HG02623 (cell line): ENCODE measurements around the gene OCA2.
"Not testable (repeated sequence)": the region's sequence is repeated elsewhere in the genome, so short reads cannot be mapped to it uniquely, and the experiment has no call there.

ENCODE experiments used
- ATAC-seq: cut with Tn5 transposase; IDR thresholded peaks from one replicate; pipeline ENCODE4 v1.9.1; 2021; ENCODE audit warnings: moderate library complexity; ENCODE audit not compliant: unreplicated experiment

The OCA2 gene

DNA sequence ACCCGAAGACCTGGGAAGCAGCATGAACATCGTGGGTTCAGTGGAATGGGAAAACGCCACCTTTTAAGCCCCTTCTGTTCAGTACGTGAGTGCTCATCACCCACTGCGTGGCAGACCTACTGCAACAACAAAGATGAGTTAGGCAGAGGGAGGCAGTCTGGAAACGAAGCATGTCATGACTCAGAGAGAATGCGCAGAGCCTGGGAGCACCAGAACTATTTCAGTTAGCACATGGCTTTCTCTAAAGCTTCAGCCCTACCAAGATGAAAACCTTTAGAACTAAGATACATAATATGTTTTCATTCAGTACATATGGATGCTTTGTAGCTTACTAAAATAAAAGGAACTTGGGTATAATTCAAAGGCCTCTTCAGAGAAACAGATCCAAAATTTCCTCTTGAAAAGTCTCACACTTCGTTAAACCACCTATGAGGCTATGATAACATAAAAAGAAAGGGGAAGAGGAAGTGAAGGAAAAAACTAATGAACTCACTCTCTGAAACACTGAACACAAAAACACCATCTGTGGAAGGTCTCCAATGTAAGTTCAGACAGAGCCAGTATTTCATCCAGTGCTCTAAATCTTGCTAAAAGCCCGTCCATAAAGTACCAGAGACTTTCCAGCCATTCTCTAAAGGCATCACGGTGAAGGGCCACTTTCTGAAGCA is 140.1 kb downstream of the OCA2 start:
- no peak for ATAC-seq

DNA sequence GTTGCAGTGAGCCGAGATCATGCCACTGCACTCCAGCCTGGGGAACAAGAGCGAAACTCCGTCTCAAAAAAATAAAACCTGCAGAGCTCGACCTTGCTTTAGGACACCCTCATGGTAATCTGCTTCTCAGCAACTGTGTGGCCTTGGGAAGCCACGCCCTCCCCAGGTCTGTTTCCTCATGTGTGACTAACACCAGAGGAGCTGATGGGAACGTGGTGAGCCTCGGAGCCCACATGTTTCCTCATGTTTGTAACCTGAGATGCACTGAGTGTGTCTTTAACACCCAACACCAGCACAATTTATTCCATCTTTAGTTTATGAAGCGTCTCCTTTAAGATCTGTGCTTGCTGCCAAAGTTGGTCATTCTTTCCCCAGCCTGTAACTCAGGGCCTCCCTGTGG is 142.8 kb downstream of the OCA2 start:
- no peak for ATAC-seq

DNA sequence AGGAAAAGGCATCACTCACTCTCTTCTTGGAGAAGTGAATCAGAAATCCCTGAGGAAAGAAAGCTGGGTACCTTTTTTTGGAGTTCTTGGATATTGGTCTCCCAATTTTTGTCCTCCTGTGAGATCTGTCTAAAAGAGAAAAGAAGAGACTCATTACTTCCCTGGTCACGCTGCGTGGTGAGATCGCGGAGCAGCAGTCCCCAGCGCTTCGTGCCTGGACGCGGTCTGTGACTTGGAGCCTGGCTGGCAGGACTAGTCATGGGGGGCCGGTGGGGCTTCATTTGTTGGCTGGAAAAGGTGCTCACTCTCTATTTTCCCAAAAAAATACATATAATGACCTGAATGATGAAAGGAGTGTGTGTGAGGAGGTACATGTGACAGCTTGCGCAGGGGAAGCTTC is 144.0 kb downstream of the OCA2 start:
- ATAC-seq, result no peak

DNA sequence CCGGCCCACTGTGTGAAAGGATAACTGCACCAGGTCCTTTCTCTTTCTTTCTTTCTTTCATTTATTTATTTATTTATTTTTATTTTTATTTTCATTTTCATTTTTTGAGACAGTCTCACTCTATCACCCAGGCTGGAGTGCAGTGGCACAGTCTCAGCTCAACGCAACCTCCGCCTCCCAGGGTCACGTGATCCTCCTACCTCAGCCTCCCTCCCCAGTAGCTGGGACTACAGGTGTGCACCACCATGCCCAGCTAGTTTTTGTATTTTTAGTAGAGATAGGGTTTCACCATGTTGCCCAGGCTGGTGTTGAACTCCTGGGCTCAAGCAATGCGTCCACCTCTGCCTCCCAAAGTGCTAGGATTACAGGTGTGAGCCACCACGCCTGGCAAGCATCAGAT is 146.5 kb downstream of the OCA2 start:
- not testable (repeated sequence) for ATAC-seq

DNA sequence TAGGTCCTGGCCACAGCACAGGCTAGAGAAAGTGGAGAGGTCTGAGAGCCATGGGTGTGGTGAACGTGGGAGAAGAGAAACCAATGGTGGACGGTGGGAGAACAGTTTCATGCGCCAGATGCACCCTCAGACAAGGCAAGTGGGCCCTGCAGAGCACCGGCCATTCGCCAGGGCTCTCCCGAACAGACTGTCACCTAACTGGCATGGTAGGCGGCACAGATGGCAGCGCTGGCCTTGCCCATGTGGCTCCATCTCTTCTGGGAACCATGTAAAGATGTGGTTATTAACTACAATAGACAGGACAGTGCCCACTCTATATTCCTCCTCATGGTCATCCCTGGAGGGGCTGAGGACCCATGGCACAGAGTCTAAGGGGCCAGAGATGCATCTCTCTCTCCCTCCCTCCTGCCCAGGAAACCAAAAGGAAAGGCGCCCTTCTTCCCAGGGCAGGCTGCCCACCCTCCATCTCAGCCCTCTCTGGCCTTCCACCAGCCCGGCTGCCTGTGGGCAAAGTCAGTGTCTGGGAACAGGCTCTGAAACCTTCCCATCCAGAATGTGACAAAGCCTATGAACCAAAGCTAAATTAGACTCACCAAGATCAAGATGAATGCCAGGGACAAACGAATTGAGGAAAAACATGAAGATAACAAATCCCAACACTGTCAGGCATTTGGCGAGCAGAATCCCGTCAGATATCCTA is 147.8 kb downstream of the OCA2 start:
- no peak for ATAC-seq

DNA sequence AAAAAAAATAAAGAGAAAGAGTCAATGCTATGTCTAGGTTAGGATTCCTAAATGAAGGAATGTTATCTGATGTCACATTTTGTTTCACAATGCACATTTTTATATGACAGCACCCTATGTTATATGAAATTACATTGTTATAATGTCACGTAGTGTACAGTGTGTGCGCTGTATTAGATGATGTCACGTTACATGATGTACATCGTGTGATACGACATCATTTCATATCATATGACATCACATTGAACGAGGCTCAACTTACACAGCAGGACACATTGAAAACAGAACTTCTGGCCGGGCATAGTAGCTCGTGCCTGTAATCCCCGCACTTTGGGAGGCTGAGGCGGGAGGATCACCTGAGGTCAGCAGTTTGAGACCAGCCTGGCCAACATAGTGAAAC is 150.0 kb downstream of the OCA2 start:
- no peak for ATAC-seq

DNA sequence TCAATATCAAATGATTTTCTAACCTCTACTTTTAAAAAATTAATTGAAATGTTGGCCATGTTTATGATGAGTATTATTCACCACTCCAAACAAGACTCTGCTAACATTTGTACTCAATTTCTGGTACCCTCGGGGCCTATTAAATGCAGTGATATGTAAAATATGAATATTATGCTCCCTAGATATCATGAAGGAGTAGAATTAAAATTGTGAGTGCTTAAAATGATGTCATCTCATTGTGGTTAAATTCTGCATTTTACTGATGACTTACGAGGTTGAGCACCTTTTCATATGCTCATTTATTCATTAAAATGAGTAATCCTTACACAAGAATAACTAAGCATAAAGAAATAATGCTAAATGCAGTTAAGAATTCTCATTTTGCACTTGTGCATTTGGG is 159.9 kb downstream of the OCA2 start:
- no peak for ATAC-seq

DNA sequence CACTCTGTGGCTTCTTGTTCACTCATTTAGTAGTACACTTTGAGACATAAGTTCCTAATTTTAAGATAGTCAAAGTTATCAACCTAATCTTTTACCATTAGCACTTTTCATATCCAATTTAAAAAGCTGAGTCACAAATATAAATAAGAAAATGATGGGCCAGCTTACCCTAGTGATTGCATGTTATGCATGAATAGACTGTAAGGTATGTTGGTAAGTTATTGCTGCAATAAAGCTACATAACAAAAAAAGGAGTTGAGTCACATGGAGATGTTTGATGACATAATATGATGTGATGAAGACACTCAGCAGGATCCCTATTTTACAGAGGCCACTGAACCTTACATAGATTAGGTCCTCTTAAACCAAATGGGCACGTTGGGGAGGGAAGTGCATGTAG is 161.3 kb downstream of the OCA2 start:
- ATAC-seq, result no peak

DNA sequence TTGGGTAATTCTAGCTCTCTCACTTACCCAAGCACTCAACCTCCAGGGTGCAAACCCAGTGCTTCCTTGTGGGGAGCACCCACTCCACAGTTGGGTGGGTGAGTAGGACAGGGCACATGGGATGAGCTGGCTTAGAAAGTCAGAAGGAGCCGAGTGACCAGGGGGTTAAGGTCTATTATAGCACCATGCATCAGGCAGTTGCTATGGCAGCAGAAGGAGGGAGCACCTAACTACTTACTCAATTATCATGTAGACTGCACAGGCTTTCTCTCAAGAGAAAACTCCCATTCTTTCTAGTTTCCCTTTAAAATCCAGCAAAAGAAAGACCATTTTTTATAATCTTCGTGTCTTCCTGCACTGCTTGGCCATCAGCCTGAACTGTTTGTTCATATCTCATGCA is 163.0 kb downstream of the OCA2 start:
- ATAC-seq, result no peak

DNA sequence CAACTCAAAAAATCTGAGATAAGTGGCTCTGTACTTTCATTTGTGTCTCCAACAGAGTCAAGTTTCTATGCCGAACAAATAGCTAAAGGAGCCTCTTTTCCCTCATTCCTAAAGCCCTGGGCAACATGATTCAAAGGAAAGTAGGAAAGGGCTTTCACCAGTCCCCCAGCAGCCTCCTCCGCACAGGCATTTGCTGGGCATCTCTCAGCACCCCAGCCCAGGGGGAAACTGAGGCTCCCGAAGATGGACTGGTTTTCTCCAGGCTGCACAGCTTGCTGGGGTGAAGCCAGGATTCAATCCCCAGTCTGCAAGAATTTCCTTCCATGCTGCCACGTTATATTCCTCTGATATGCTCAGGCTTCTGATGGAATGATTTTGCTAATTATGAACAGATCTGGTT is 163.8 kb downstream of the OCA2 start:
- ATAC-seq, result no peak

DNA sequence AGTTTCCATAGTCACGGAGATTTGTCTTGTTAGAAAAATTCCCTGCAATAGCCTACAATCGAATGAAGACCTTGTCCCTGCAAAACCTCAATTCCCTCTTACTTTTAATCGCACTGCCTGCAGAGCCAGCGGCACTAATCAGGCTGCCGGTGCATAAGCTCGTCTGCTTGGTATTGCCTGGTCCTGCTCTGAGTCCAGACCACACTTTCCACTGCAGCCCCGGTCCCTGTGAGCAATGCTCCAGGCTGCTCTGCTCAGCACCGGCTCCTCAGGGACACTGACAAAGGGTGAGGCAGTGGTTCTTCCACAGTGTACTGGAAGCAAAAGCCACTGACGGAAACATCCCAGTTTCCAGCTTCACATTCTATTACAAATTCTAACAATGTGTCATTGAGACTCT is 164.3 kb downstream of the OCA2 start:
- ATAC-seq, result no peak

DNA sequence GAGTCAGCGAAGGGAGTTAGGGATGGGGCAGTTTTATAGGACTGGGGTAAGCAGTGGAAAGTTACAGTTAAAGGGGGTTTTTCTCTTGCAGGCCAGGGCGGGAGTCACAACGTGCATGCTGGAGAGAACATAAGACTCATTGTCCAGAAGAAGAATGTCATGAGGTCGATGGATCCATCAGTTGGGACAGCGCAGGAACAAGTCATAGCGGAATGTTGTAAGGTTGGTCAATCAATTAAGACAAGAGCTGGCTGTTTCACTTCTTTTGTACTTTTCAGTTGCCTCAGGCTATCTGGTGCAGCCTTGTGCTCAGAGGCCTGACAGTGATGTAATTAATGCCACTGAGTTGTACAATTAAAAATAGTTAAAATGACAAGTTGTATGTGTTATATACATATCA is 165.6 kb downstream of the OCA2 start:
- no peak for ATAC-seq

DNA sequence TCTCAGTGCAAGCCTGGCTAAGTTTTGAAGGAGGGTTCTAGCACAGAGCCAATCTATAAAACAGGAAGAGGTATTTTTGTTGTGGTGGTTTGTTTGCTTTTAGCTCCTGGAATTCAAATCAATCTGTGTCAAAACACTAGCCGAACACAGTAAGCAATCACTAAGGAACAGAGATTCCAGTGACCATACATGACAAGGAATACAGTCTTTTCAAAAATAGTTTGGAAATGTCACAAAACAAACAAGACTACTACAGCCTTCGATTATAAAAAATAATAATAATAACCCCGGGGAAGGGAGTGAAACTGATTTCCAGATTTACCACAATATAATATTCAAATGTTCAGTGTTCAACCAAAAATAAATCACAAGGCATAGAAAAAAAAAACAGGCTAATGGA is 166.5 kb downstream of the OCA2 start:
- no peak for ATAC-seq

DNA sequence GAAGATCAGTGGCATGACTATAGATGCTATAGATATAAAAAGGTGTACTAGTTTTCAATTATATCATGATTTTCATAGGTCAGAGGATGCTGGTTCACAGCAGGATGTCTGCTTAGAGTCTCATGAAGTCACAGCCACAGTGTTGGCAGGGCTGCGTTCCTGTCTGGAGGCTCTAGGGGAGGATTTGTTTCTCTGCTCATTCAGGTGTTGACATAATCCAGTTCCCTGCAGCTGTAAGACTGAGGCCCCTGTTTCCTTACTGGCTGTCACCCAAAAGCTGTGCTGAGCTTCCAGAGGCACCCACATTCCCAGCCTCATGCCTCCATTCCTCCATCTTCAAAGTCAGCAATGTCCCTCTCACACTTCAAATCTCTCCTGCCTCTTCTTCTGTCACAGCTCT is 170.7 kb downstream of the OCA2 start:
- no peak for ATAC-seq

DNA sequence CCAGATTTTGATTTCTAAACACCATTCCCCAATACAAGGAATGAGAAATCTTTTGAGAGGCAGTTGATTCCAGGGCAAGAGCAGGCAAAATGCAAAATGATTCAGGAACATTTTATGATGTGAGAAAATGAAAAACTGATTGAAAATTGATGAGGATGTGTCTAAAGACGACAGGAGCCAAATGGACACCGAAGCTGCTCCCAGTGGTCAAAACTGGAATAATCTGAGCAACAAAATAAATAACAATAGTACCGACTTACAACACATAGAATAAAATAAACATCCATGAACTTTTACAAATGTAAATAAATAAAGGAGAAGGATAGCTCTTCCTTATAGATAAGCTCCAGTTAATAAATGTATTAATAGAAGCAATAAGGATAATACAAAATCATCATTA is 186.8 kb downstream of the OCA2 start:
- ATAC-seq, result no peak

DNA sequence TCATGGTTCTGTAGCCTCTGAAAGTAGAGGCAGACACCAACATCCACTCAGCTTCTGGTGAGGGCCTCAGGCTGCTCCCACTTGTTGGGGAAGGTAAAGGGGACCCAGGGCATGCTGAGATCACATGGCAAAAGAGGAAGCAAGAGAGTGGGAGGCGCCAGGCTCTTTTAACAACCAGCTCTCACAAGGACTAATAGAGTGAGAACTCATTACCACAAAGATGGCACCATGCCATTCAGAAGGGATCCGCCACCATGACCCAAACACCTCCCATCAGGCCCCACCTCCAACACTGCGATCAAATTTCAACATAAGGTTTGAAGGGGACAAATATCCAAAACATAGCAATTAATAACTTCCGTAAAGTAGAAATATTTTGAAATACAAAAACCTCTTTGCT is 192.3 kb downstream of the OCA2 start:
- ATAC-seq, result no peak

DNA sequence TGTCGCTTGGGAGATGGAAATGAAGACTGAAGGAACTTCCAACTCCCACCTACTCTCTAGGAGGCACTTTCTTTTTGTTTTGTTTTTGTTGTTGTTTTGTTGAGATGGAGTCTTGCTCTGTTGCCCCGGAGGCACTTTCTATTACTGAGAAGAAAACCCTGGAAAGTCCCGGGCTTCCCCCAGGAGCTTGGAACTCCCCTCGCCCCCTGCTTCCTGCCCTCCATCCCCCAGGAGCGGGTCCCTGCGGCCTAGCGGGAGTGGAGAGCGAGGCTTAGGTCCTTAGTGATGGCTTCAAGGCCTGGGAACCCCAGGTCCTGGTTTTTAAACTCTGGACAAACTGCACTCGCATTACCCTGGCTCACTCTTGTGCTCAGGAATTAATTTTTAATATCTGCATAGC is 195.7 kb downstream of the OCA2 start:
- ATAC-seq, result no peak

DNA sequence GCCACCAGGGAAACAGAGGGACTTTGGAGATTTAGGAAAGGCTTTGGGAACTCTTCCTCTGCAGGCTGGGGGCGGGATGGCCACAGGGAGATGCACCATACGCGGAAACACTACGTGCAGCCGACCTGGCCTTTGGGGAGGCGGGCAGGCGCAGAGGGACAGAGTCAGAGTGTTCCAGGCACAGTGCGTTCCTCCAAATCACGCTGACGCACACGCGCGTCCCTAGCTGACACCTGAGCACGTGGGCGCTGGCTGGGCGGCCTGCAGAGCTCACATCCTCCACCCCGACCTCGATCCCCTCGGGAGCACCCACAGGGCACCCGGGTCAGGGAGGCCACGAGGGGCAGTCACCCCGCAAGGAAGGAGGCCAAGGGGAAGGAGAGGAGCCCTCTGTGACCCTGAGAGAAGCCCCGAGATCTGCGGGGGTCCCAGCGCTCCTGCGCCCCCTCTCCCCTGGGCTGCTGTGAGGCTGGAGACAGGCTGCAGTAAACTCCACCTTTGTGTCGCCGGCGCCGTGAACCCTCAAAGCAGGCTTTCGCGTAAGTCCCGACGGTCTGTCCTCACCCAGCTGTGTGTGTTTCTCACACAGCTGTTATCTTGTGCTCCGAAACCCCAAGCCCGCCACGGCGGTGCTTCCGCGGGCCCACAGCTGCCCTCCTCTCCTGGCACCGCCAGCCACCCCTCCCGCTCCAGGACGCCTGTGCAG is 196.3 kb downstream of the OCA2 start:
- no peak for ATAC-seq

DNA sequence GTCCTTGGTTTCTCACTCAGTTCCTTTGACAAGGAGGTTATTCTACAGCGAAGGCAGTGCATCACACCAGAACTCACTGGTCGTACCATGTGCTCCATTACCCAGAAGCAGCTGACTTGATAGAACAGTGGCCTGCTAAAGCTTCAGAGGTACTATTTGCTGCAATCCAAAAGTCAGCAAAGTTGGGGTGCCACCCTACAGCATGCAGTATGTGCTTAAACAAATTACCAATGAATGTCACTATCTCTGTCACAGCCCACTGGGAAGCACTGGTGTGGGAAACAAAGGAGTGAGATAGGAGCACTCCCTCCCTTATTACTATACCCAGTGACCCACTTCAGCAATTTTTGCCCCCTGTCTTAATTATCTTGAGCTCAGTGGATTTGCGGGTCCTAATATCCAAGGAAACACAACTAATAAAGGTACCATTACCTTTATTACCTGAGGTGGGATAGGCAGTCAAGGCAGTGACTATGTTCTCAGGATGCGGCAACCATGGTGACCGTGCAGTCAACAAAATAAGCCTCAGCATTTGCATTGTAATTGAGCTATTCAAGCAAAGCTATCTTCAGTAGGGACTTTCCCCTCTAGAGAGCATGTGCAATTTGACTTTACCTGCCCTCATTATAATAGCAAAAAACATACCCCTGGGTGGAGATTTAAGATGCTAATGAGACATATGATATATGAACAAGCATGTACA is 199.4 kb downstream of the OCA2 start:
- no peak for ATAC-seq

DNA sequence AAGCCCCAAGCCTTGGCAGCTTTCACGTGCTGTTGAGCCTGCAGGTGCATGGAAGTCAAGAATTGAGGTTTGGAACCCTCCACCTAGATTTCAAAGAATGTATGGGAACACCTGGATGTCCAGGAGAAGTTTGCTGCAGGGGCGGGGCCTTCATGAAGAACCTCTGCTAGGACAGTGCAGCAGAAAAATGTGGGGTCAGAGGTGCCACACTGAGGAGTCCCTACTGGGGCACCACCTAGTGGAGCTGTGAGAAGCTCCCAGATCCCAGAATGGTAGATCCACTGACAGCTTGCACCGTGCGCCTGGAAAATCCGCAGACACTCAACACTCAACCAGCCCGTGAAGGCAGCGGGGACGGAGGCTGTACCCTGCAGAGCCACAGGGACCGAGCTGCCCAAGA is 201.6 kb downstream of the OCA2 start:
- no peak for ATAC-seq

DNA sequence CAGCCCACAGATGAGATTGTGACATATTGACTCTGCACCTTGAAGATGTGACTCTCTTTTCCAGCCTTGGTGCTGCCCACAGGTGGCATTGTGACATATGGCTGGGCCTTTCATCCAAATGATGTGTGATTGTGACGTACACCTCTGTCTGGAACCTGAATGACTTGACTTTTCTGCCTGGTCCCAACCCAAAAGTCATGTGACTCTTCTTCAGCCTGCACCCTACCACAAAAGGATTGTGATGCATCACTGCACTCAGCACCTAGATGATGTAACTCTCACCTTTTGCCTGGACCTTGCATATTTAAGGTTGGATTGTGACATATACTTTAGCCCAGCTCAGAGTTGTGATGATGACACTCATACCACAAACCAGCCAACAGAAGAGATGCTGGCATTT is 204.5 kb downstream of the OCA2 start:
- no peak for ATAC-seq

DNA sequence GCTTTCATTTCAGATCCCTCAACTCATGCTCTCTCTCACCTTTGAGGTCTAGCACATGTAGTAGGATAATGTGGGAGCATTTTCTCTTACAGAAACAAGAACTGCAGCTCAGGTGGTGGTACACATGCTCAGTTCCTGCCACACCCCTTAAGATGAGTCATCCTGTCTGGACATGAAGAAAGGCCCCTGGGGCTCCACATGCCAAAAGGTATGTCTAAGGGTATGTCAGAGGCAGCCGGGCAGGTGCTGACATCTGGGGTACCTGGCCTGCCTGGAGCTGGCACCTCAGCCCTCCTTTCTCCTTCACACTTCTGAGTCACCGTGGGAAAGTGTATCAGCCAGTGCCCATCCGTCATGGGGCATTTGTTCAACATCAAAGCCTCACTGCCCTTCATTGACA is 209.9 kb downstream of the OCA2 start:
- no peak for ATAC-seq
